Lower lobe of right lung (tissue), 2 donors: ENCODE results near the gene GNG12. TPM values are rescaled to one million over a fixed set of nuclear protein-coding genes. Genes with fewer than 3 reads are reported as not detected.

Experiments
- ATAC-seq, 2 donors: fragments of 200-7000 bp; cut with Tn5 transposase; one replicate each; pipeline ENCODE4 v1.9.1; 2020 to 2022; ENCODE audit warnings: mild to moderate bottlenecking in 2 of 2, moderate library complexity in 2 of 2
- DNase-seq: peaks from one replicate; pipeline ENCODE4 v3.0.0-alpha.2; 2020
- H3K27ac ChIP-seq: fragments of 200-600 bp; one replicate; pipeline ENCODE4 v1.8.0; 2022
- H3K27me3 ChIP-seq: fragments of 200-600 bp; one replicate; pipeline ENCODE4 v1.8.0; 2022; ENCODE audit warnings: low read depth
- H3K36me3 ChIP-seq: fragments of 200-600 bp; one replicate; pipeline ENCODE4 v1.8.0; 2022; ENCODE audit warnings: mild to moderate bottlenecking
- H3K4me1 ChIP-seq: fragments of 200-600 bp; one replicate; pipeline ENCODE4 v1.8.0; 2022
- H3K4me3 ChIP-seq: fragments of 200-600 bp; one replicate; pipeline ENCODE4 v1.8.0; 2022; ENCODE audit warnings: mild to moderate bottlenecking
- H3K9me3 ChIP-seq: fragments of 200-600 bp; one replicate; pipeline ENCODE4 v1.8.0; 2022
- intact Hi-C: fragments of 100-400 bp; cut with DNase I; formaldehyde crosslinking; loops from one replicate; pipeline ENCODE4 v1.11.0; 2022
- total RNA-seq: library from RNA; stranded (reverse); fragmentation: NEBNext Ultra II Directional; extraction: Animal tissue kit (Norgen Biotek cat#: 25700); gene quantifications from one replicate; pipeline ENCODE4 v1.2.1, GENCODE V29; 2021
- TF ChIP-seq, protein P1 (sequence below): fragments of 200-600 bp; IDR thresholded peaks from one replicate; pipeline ENCODE4 v1.8.0; 2022; ENCODE audit warnings: antibody characterized with exemption, mild to moderate bottlenecking
- donor health status: DM: no; HTN: yes; CAD: no; lungs with severe emphysema.

GNG12 gene
- total RNA-seq, 1 donor from 2014 or later: 43.3 TPM

- Histone ChIP-seq H3K27ac (no peak overlapping the region), H3K4me1 (peaks cover 35% of the 10 kb centered on the region), H3K9me3 (no peaks in the 10 kb centered on the region), H3K36me3 (no peaks in the 10 kb centered on the region), H3K4me3 (no peak overlapping the region), H3K27me3 (no peaks in the 10 kb centered on the region)
- no peak for DNase-seq
- TF ChIP-seq, protein P1, sequence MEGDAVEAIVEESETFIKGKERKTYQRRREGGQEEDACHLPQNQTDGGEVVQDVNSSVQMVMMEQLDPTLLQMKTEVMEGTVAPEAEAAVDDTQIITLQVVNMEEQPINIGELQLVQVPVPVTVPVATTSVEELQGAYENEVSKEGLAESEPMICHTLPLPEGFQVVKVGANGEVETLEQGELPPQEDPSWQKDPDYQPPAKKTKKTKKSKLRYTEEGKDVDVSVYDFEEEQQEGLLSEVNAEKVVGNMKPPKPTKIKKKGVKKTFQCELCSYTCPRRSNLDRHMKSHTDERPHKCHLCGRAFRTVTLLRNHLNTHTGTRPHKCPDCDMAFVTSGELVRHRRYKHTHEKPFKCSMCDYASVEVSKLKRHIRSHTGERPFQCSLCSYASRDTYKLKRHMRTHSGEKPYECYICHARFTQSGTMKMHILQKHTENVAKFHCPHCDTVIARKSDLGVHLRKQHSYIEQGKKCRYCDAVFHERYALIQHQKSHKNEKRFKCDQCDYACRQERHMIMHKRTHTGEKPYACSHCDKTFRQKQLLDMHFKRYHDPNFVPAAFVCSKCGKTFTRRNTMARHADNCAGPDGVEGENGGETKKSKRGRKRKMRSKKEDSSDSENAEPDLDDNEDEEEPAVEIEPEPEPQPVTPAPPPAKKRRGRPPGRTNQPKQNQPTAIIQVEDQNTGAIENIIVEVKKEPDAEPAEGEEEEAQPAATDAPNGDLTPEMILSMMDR: no peak
- ATAC-seq: no peak
- intact Hi-C loops: no loop called here
Measured at GRCh38 chr1:67791261-67791660, 42.0 kb downstream of the GNG12 start.

GRCh38 chr1:67790201-67790692 lies 43.0 kb downstream of the GNG12 start:
- DNase-seq: no peak
- no peak for ATAC-seq
- no peaks in the 10 kb centered on the region for H3K27me3 ChIP-seq
- TF ChIP-seq, protein P1: no peak
- intact Hi-C loops: no loop called here
- H3K36me3 ChIP-seq: no peaks in the 10 kb centered on the region
- peaks cover 32% of the 10 kb centered on the region for H3K4me1 ChIP-seq
- no peaks in the 10 kb centered on the region for H3K9me3 ChIP-seq
- no peak overlapping the region for H3K4me3 ChIP-seq
- no peak overlapping the region for H3K27ac ChIP-seq

DNA sequence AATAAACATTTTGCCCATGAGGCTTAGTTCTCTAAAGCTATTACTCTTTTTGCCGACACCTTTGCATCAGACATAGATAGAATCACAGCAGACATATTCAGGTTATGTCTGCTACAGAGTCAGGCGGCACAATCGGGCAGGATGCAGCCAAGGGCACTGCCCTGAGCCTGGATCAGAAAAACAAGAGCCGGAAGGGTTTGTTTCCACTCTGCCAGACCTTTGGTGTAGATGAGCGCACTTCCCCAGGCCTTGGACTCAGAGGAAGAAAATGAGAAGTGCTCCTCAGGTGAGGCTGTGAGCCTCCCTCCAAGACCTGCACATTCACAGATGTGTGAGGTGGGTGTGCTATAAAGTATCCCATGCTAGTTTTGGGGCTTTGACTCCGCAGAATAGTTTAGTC lies 43.7 kb downstream of the GNG12 start:
- Histone ChIP-seq H3K4me1 (peaks cover 32% of the 10 kb centered on the region), H3K27ac (no peak overlapping the region), H3K9me3 (no peaks in the 10 kb centered on the region), H3K27me3 (no peaks in the 10 kb centered on the region), H3K36me3 (no peaks in the 10 kb centered on the region), H3K4me3 (no peak overlapping the region)
- TF ChIP-seq, protein P1: no peak
- intact Hi-C loops: no loop called here
- DNase-seq (no peak), ATAC-seq (no peak)

DNA sequence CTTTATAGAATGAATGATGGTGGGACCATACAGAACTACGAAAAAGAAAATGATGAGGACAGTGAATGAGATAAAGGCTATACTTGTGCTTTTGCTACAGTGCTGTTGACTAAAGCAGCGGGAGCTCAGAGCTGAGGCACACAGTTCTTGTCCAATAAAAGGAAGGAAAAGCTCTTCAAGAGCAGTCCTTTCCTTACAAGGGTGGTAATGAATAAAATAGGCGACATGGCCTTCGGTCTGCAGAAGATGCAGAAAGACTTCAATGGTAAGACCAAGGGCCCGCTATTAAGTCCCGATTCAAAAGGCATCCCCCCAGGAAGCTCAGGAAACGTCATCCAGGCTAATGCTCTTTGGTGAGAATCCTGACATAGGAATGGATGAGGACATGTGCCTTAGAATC lies 44.4 kb downstream of the GNG12 start:
- TF ChIP-seq, protein P1: no peak
- Histone ChIP-seq H3K27ac (no peak overlapping the region), H3K9me3 (no peaks in the 10 kb centered on the region), H3K4me3 (no peak overlapping the region), H3K36me3 (no peaks in the 10 kb centered on the region), H3K27me3 (no peaks in the 10 kb centered on the region), H3K4me1 (peaks cover 27% of the 10 kb centered on the region)
- ATAC-seq (no peak), DNase-seq (no peak)
- intact Hi-C loops: no loop called here

- Histone ChIP-seq H3K4me3 (no peak overlapping the region), H3K9me3 (no peaks in the 10 kb centered on the region), H3K4me1 (peaks cover 25% of the 10 kb centered on the region), H3K36me3 (no peaks in the 10 kb centered on the region), H3K27ac (no peak overlapping the region), H3K27me3 (no peaks in the 10 kb centered on the region)
- ATAC-seq (no peak), DNase-seq (no peak)
- TF ChIP-seq, protein P1: no peak
- intact Hi-C loops: no loop called here
Measured at GRCh38 chr1:67788238-67788790, 45.0 kb downstream of the GNG12 start.
